Tongue (tissue), 2 donors: ENCODE results near the gene TRNAU1AP. TPM values are rescaled to one million over a fixed set of nuclear protein-coding genes. Genes with fewer than 3 reads are reported as not detected.
"Not testable (repeated sequence)": the region's sequence is repeated elsewhere in the genome, so short reads cannot be mapped to it uniquely, and the experiment has no call there.

Experiments used
- DNase-seq: peaks from one replicate; pipeline ENCODE4 v3.0.0-alpha.2; 2015
- total RNA-seq: library from RNA; depleted of rRNA; stranded (reverse); fragments of >200 nt; gene quantifications from one replicate; pipeline ENCODE4 v1.2.3, GENCODE V29; 2014

Gene TRNAU1AP
- total RNA-seq, 1 donor from 2014 or later: 21.7 TPM

DNA sequence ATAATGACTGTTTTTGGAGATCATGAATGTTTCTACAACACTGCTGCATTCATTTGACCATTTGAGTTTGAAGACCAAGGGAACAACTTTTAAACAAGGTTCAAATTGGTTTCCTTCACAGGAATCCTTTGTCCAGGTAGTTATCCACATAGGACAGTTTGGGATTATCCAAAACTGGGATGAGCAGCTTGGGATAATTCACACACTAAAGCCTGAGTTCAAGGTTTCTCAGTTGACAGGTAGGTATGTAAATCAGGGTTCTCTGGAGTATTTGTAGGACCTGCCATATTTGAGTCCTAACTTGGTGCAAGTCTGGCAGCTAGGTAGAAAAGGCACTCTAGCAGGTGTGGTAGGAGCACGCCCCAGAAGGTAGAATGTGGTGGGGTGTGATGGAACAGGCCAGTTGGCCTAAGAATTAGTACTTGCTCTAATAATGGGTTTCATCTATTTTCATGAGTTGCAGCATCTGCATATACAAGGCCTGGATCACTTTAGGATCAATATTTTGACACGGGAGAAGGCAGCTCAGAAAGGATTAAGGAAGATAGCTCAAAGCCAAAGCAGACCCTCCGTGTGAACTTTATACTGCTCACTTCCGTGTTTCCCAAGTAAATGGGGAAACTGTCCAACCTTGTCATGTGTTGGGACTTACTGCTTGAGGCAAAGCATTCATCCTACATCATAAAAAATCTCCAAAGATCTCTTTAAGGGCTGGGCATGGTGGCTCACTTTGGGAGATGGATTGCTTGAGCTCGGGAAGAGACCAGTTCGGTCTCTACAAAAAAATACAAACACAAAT is 25.1 kb downstream of the TRNAU1AP start:
- DNase-seq: no peak

DNA sequence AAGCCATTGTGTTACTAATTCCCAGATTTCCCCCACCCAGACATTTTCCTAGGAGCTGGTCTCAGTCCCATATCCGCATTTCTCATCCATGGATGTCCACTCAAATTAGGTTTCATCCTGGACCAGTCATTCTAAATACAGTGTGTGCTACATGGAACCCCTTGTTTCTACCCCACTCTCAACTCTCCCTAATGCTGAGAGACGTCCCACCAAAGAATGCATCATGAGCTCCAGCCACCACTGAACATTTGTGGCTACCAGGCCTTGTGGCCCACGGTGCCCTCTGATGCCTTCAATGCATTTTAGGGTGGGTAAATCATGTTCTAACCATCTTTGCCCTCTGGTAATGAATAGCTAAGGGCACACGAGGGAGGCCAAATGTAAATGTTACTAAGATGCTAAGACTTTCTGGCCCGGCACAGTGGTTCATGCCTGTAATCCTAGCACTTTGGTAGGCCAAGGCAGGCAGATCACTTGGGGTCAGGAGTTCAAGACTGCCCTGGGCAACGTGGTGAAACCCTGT is 25.9 kb downstream of the TRNAU1AP start:
- DNase-seq: no peak

DNA sequence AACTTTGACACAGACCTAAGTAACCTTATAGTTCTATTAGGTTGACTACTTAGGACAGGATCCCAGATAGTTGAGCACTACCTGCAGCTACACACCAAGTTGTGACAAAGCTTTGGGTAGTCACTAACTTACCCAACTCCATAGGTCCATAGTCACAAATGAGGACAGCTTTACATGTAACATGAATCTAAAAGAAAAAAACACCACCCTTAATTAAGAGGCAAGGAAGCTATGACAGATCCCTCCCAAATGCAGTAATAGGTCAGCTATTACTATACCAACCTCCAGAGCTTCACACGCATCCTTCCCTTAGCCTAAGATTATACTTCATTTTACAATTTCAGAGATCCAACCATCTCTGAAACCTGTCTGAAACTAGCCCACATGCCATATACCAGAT is 26.5 kb downstream of the TRNAU1AP start:
- DNase-seq: no peak

DNA sequence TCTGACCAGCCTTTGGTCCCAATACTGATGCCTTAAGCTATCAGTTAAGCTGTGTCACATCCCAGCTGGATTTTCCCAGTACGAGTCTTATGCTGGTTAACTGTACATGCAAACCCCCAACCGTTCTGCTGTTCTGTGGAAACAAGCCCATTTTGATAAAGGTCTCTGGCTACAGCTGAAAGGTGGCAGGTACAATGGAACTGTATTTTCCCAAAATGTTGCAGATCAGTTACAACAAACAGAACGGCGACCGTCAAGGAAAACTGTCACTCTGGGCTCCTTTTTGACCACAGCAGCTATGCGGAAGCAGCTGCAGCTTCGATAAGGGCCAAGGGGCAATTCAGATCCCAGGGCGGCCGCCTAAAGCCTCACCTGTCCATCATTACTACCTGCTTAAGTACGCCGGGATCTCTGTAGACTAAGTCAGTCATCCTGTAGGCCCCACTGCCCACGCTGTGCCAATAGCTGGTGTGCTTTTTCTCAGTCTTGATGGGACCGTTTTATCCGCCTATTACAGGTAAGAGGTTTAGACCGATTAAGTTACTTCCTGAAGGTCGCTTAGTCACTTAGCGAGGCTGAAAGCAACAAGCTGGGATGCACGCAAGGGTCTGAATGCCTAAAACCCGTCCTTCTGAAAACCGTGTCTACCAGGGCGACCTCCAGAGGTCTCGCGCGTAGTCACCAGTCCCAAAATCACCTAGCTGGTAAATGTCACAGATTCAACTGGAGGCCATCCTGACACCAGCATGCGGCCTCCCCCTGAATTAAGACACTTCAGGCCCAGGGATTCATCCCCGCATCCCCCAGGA is 28.0 kb downstream of the TRNAU1AP start:
- no peak for DNase-seq

- DNase-seq: peak; percentile 98
Observed at GRCh38 chr1:28581531-28582247, 28.8 kb downstream of the TRNAU1AP start.

- no peak for DNase-seq
Observed at GRCh38 chr1:28582248-28582615, 29.3 kb downstream of the TRNAU1AP start.

GRCh38 chr1:28586585-28587391 is 33.9 kb downstream of the TRNAU1AP start:
- DNase-seq: not testable (repeated sequence)

- DNase-seq: peak; percentile 62
Observed at GRCh38 chr1:28591708-28592320, 38.9 kb downstream of the TRNAU1AP start, which contains the start of gene RAB42. Gene RAB42 (plus strand): TSS chr1:28592265. CDS start chr1:28592512, 247 bp downstream.

DNA sequence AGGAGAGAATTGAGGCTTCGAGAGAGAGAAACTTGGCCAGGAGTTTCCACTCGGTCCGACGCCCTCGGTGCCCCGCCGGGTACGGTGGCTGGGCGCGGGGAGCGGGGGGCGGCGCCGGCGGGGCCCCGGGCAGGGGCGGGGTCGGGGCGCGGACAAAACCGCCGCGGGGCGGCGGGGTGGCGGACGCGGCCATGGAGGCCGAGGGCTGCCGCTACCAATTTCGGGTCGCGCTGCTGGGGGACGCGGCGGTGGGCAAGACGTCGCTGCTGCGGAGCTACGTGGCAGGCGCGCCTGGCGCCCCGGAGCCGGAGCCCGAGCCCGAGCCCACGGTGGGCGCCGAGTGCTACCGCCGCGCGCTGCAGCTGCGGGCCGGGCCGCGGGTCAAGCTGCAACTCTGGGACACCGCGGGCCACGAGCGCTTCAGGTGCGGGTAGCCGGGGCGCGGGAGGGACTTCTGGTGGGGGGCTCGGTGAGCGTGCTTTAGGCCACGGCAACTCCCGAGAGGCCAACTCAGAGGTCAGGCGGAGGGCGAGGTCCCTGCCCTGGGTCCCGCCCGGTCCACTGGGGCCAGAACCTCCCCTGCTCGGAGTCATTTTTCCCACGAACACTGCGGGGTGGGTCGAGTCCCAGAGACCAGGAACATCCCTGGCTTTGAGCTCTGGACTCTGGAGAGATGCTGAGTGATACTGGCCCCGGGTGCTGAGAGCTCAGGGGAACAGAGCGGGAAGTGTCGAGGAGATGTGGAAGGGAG is 39.6 kb downstream of the TRNAU1AP start:
- DNase-seq: no peak

DNA sequence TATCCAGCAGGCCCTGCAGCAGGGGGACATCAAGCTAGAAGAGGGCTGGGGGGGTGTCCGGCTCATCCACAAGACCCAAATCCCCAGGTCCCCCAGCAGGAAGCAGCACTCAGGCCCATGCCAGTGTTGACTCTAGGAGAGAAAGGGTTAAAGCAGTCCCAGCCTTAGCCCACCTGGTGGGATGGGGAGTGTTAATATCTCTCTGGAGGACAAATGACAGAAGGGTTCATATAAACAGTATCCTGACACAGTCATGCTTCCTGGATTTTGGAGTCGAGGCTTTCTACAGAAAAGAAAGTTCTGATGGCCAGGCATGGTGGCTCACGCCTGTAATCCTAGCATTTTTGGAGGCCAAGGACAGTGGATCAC is 41.1 kb downstream of the TRNAU1AP start:
- not testable (repeated sequence) for DNase-seq

GRCh38 chr1:28594686-28595411 is 42.0 kb downstream of the TRNAU1AP start:
- peak; percentile 92 for DNase-seq

DNA sequence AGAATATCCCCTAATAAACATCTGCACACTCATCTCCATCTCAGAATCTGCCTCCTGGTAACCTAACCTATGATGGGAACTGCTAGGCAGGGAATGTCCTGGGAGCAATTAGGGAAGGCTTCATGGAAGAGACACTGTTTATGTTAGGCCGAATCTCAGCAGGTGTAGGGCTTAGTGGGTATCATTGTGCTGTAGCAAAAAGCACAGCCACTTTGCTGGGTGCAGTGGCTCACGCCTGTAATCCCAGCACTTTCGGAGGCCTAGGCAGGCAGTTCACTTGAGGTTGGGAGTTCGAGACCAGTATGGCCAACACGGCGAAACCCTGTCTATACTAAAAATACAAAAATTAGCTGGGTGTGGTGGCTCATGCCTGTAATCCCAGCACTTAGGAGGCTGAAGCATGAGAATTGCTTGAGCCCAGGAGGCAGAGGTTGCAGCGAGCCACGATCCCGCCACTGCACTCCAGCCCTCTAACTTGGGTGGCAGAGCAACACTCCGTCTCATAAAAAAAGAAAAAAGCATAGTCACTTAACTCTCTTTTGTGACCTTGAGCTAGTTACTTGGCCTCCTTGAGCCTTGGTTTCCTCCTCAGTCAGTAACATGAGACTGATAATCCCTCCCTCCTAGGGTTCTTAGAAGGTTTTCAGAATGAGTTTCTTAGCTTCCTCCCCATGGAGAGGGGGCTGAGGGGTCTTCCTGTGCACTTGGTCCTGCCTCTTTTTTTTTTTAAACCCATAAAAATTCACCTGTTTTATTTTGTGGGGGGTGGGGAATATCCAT is 42.7 kb downstream of the TRNAU1AP start:
- no peak for DNase-seq

DNA sequence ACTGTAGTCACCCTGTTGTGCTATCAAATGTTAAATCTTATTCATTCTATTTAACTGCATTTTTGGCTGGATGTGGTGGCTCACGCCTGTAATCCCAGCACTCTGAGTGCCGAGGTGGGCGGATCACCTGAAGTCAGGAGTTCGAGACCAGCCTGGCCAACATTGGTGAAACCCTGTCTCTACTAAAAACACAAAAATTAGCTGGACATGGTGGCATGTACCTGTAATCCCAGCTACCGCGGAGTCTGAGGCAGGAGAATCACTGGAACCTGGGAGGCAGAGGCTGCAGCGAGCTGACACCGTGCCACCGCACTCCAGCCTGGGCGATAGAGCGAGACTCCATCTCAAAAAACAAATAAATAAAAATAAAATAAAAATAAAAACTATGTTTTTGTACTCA is 43.4 kb downstream of the TRNAU1AP start:
- DNase-seq: not testable (repeated sequence)

- no peak for DNase-seq
Observed at GRCh38 chr1:28601696-28602095, 48.8 kb downstream of the TRNAU1AP start.

DNA sequence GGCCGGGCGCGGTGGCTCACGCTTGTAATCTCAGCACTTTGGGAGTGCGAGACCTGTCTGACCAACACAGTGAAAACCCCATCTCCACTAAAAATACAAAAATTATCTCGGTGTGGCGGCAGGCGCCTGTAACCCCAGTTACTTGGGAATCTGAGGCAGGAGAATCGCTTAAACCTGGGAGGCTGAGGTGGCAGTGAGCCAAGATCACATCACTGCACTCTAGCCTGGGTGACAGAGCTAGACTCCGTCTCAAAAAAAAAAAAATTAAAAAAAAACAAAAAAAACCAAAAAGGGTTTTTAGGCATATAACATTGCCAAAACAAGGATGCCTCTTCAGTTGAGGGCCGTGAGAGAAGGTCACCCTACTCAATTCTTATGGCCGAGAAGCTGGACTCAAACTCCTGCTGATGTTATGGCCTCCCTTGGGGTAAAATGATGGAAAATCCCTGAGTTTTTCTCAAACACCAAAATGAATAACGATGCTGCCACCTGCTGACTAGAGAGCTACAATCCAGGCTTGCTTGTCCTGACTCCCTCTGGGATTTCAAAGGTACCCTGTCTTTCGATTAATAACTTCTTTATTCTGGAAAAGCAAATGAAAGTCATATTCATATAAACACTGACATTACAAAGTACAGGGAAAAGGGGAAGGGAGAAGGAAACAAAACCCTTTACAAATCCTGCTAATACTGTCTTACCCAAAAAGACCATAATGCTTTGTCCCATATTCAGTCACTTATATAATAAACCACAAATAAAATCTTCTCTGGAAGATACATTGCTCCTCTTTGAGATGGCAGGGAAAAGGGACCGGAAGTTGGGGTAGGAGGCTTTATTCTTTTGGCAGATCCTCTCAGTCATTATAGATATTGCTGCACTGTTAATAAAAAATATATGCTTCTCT is 49.9 kb downstream of the TRNAU1AP start:
- DNase-seq: peak; percentile 91

- no peak for DNase-seq
Observed at GRCh38 chr1:28604411-28604810, 51.5 kb downstream of the TRNAU1AP start.

- DNase-seq: no peak
Observed at GRCh38 chr1:28604962-28605361, 52.1 kb downstream of the TRNAU1AP start.

DNA sequence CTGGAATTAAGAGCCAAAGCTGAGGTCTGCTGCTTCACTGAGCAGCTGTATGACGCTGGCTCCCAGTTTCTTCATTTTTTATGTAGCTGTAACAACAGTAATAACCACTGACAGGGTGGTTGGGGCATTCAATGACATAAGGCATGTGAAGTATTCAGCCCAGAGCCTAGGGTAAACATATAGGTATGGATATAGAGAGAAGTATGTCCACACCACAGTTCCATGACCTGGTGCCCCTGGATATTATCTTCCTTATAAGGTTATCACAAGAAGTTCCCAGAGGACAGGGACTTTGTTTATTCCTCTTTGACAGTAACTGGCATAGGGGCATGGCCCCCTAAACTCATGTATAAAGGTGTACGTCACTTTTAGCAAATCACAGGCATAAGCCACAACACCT is 53.9 kb downstream of the TRNAU1AP start:
- no peak for DNase-seq
